Vagina (tissue), 2 donors: ENCODE measurements around the gene CA5A.
"Not testable (repeated sequence)": the region's sequence is repeated elsewhere in the genome, so short reads cannot be mapped to it uniquely, and the experiment has no call there.

Experiments used
- CTCF ChIP-seq, 3 experiments: fragments of 450-650 bp in 2 of 3; fragments of 200-600 bp in 1 of 3; sonication (generic) in 1 of 3; IDR thresholded peaks; one replicate each; pipeline ENCODE4 v1.5.1; 2017 to 2019; ENCODE audit warnings: antibody characterized with exemption in 3 of 3, mild to moderate bottlenecking in 2 of 3, moderate library complexity in 2 of 3
- POLR2A ChIP-seq, 2 donors: fragments of 450-650 bp; IDR thresholded peaks; one replicate each; pipeline ENCODE4 v1.6.1; 2017; ENCODE audit warnings: antibody characterized with exemption in 2 of 2, mild to moderate bottlenecking in 2 of 2, moderate library complexity in 2 of 2

DNA sequence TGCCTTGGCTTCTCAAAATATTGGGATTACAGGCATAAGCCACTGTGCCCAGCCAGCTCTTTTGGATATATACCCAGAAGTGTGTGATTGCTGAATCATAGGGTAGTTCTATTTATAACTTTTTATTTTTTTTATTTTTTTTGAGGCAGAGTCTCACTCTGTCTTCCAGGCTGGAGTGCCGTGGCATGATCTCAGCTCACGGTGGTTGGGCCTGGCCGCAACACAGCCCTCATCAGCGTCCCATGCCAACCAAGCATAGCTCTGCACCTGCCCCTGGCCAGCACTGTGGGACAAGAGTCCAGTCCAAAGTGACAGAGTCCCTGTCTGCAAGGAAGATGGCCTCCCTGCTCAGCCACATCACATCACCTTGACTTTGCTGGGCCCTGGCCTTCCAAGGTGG is 42.3 kb downstream of the CA5A start:
- TF ChIP-seq CTCF, POLR2A (IDR thresholded peaks at IDR 0.05): not testable (repeated sequence)
